Tibial nerve (tissue), 4 donors: ENCODE measurements around the gene TTLL3.

ENCODE experiments used
- CTCF ChIP-seq, 5 experiments: fragments of 200-600 bp in 3 of 5; fragments of 450-650 bp in 2 of 5; sonication (generic) in 3 of 5; IDR thresholded peaks; one replicate each; pipeline ENCODE4 v1.5.1; 2016 to 2019; ENCODE audit warnings: antibody characterized with exemption in 5 of 5, mild to moderate bottlenecking in 3 of 5, moderate library complexity in 2 of 5
- EP300 ChIP-seq, 2 donors: sonication (generic); formaldehyde crosslinking; IDR thresholded peaks; one replicate each; pipeline ENCODE4 v1.6.1; 2017; ENCODE audit warnings: antibody characterized with exemption in 2 of 2, mild to moderate bottlenecking in 1 of 2
- POLR2A ChIP-seq, 2 donors: fragments of 450-650 bp; IDR thresholded peaks; one replicate each; pipeline ENCODE4 v1.6.1; 2017; ENCODE audit warnings: antibody characterized with exemption in 2 of 2, mild to moderate bottlenecking in 2 of 2, moderate library complexity in 2 of 2

DNA sequence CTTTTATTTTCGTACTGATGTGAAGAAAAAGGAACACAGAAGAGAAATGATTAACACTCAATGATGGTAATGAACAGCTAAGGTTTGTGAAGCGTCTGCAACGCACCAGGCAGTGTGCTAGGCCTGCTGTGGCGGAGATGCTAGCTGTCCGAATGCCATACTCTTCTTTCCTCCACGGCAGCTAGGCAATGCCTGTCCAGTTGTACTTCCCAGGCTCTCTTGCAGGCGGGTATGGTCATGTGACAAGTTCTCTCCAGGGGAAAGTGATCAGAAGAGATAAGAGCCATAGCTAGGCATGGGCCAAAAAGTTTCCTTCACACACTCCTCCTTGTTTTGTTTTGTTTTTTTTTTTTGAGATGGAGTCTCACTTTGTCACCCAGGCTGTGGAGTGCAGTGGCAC lies 24.5 kb upstream of the TTLL3 start:
- TF ChIP-seq CTCF (IDR thresholded peaks at IDR 0.05) (no peak), EP300 (IDR thresholded peaks at IDR 0.05) (no peak), POLR2A (IDR thresholded peaks at IDR 0.05) (no peak)
